ENCODE measurements around the gene PI4KA.

- TF ChIP-seq CTCF (conservative IDR thresholded peaks at IDR 0.05 in 1 of 2, IDR thresholded peaks at IDR 0.05 in 1 of 2; ENCODE audit: low read depth in 1 of 2, low read length in 2 of 2) (no peak), EZH2 (IDR thresholded peaks at IDR 0.05; ENCODE audit: low read length, missing control alignments) (no peak)
Measured at GRCh38 chr22:20802922-20803553, 55.6 kb downstream of the PI4KA start.
